Immature natural killer cell (primary cell): Measurements from ENCODE around the gene THUMPD1. TPM values are rescaled to one million over a fixed set of nuclear protein-coding genes. Genes with fewer than 3 reads are reported as not detected.
"Not testable (repeated sequence)": the region's sequence is repeated elsewhere in the genome, so short reads cannot be mapped to it uniquely, and the experiment has no call there.

Experiments used
- DNase-seq, 3 donors: peaks; one replicate each; pipeline ENCODE4 v3.0.0; 2022; ENCODE audit warnings: mixed read lengths in 1 of 3
- H3K27ac Mint-ChIP-seq, 6 donors: one replicate each; pipeline ENCODE4 v1.8.0; 2020; ENCODE audit warnings: mixed read lengths in 6 of 6, mild to moderate bottlenecking in 5 of 6, inconsistent platforms in 4 of 6, moderate library complexity in 3 of 6
- H3K27me3 Mint-ChIP-seq, 3 donors: one replicate each; pipeline ENCODE4 v1.8.0; 2020 to 2021; ENCODE audit warnings: low read depth in 3 of 3, mild to moderate bottlenecking in 3 of 3, mixed read lengths in 3 of 3, moderate library complexity in 3 of 3, inconsistent platforms in 1 of 3
- H3K36me3 Mint-ChIP-seq, 3 donors: one replicate each; pipeline ENCODE4 v1.8.0; 2020; ENCODE audit warnings: mixed read lengths in 3 of 3, inconsistent platforms in 2 of 3, mild to moderate bottlenecking in 2 of 3
- H3K4me1 Mint-ChIP-seq, 2 donors: one replicate each; pipeline ENCODE4 v1.8.0; 2020; ENCODE audit warnings: inconsistent platforms in 2 of 2, mild to moderate bottlenecking in 2 of 2, mixed read lengths in 2 of 2, moderate library complexity in 1 of 2
- H3K4me3 Mint-ChIP-seq, 5 donors: one replicate each; pipeline ENCODE4 v1.8.0; 2020; ENCODE audit warnings: mild to moderate bottlenecking in 5 of 5, mixed read lengths in 5 of 5, inconsistent platforms in 3 of 5, moderate library complexity in 3 of 5
- H3K9me3 Mint-ChIP-seq, 6 donors: one replicate each; pipeline ENCODE4 v1.8.0; 2020; ENCODE audit warnings: mild to moderate bottlenecking in 6 of 6, mixed read lengths in 6 of 6, inconsistent platforms in 4 of 6, moderate library complexity in 3 of 6
- polyA plus RNA-seq, 3 donors: library from polyadenylated mRNA; unstranded; fragments of 300-500 nt; fragmentation: Illumina TruSeq; gene quantifications; one replicate each; pipeline ENCODE4 v1.2.3, GENCODE V29; 2021

THUMPD1 gene
- polyA plus RNA-seq, 3 donors from 2014 or later = 46.4 to 73.0 (median 48.3) TPM

GRCh38 chr16:20743591-20743990 lies 2.0 kb upstream of the THUMPD1 start:
- peaks cover 0 to 15% (median 8%) of the 10 kb centered on the region in 6 donors for H3K9me3 Mint-ChIP-seq
- H3K36me3 Mint-ChIP-seq = peaks cover 0 to 6% (median 6%) of the 10 kb centered on the region in 3 donors
- H3K27me3 Mint-ChIP-seq = peaks cover 5 to 12% (median 8%) of the 10 kb centered on the region in 3 donors
- no peak for DNase-seq
- peaks cover 25 to 29% of the 10 kb centered on the region in 2 donors for H3K4me1 Mint-ChIP-seq
- H3K27ac Mint-ChIP-seq = peak overlapping the region in 1 of 6 donors; percentile 53
- H3K4me3 Mint-ChIP-seq = no peak overlapping the region

- peaks cover 4 to 10% (median 9%) of the 10 kb centered on the region in 3 donors for H3K36me3 Mint-ChIP-seq
- peak overlapping the region; percentile 96 to 98 (median 97) for H3K27ac Mint-ChIP-seq
- H3K27me3 Mint-ChIP-seq = peaks cover 5 to 10% (median 8%) of the 10 kb centered on the region in 3 donors
- DNase-seq = peak; percentile 87 to 91 (median 91)
- peak overlapping the region; percentile 93 to 98 (median 97) for H3K4me3 Mint-ChIP-seq
- H3K4me1 Mint-ChIP-seq = peaks cover 28 to 38% of the 10 kb centered on the region in 2 donors
- no peaks in the 10 kb centered on the region for H3K9me3 Mint-ChIP-seq
Observed at GRCh38 chr16:20740901-20741521, 607 bp downstream of the THUMPD1 start.

DNA sequence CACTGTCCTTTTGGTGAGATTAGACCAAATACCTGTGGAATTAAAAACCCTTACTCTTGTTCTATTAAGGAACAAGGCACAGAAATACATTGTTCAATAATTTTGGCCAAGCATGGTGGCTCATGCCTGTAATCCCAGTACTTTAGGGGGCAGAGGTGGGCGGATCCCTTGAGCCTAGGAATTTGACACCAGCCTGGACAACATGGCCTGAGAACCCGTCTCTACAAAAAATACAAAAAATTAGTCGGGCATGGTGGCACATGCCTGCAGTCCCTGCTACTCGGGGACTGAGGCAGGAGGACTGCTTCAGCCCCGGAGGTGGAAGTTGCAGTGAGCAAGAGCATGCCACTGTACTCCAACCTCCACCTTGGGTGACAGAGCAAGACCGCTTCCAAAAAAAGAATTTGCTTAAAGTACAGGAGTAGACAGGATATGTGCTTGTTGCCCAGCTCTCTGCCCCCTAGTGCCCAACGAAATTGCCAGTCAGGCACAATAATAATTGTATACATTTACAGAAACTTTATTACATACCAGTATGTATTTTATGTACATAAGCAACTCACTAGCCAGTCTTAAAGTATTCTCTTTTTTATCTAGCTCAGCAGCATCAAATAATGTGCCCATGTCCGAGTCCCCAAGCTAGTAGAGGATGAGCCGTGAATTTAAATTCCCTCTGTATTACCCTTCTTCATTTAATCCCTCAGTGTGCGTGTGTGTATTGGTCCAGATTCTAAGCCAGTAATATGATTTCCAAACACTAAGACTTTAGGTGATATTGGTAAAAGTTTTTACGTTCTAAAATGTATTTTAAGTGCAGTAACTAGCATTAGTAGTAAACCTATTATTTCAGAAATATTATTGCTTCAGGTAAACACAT lies 1.4 kb downstream of the THUMPD1 start:
- peaks cover 6 to 16% (median 13%) of the 10 kb centered on the region in 3 donors for H3K36me3 Mint-ChIP-seq
- H3K27ac Mint-ChIP-seq = peak overlapping the region; percentile 96 to 98 (median 97)
- H3K4me3 Mint-ChIP-seq = peak overlapping the region; percentile 93 to 98 (median 97)
- H3K9me3 Mint-ChIP-seq = no peaks in the 10 kb centered on the region
- peak in 2 of 3 donors; percentile 6 to 15 for DNase-seq
- peaks cover 5 to 10% (median 8%) of the 10 kb centered on the region in 3 donors for H3K27me3 Mint-ChIP-seq
- peaks cover 28 to 38% of the 10 kb centered on the region in 2 donors for H3K4me1 Mint-ChIP-seq

DNA sequence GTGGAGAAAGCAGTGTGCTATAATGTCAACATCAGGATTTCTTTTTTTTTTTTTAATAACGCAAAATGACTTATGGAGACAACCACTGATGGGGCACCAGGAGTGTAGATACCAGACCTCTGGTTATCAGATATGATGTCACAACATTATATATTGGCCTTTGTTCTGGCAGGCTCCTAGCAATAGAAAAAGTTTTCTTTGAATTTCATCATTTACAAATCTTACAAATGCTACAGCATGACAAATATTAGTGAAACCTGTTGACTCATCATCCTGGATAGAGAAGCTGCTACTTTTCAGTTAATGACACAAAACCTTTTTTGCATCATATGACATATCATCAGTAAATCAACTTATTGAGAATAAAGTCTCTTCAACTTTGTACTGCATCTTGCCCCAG lies 6.1 kb downstream of the THUMPD1 start:
- Mint-ChIP-seq H3K4me3 (no peak overlapping the region), H3K36me3 (peaks cover 10 to 20% (median 13%) of the 10 kb centered on the region in 3 donors), H3K27ac (no peak overlapping the region), H3K27me3 (no peaks in the 10 kb centered on the region), H3K4me1 (peaks cover 15 to 24% of the 10 kb centered on the region in 2 donors), H3K9me3 (no peaks in the 10 kb centered on the region)
- DNase-seq = no peak

DNA sequence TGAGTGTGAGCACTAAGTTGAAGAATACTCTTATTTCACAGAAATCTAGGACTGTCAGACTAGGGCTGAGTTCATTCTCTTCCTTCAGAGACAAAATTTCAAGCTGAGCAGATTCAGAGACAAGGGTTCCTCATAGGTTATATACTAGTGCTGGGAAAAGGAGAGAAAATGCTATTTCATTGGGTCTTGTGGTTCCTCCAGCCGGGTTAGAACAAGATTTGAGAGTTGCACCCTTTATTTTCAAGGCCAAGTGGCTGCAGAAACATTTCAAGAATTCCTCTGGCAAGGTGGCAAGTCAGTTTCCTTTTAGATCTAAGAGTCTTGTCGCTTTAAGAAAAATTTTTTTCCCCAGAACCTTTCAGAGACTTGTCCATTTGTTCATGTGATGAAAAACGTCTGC lies 6.8 kb downstream of the THUMPD1 start:
- Mint-ChIP-seq H3K27me3 (no peaks in the 10 kb centered on the region), H3K4me3 (no peak overlapping the region), H3K4me1 (peaks cover 8 to 17% of the 10 kb centered on the region in 2 donors), H3K9me3 (no peaks in the 10 kb centered on the region), H3K27ac (no peak overlapping the region), H3K36me3 (peaks cover 10 to 20% (median 13%) of the 10 kb centered on the region in 3 donors)
- DNase-seq = no peak

DNA sequence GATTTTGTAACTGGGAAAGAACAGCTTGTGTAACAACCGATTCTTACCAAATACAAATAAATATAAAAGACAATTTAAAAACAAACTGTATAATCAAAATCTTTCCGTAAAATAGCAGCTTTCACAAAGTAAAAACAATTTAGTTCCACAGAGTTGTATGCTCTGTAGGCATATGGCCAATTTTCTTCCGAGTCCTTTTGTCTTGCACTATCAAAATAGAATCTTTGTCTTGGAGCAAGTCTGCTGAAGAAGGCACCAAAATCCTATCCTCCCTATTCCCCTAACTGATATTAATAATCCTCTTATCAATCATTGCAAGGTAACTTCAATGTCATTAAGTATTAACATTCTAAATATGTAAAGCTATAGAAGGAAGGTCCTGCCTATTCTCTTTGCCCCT lies 7.6 kb downstream of the THUMPD1 start:
- DNase-seq = no peak
- H3K4me1 Mint-ChIP-seq = peaks cover 7 to 14% of the 10 kb centered on the region in 2 donors
- H3K27me3 Mint-ChIP-seq = no peaks in the 10 kb centered on the region
- peaks cover 10 to 20% (median 13%) of the 10 kb centered on the region in 3 donors for H3K36me3 Mint-ChIP-seq
- H3K4me3 Mint-ChIP-seq = no peak overlapping the region
- peak overlapping the region in 1 of 6 donors; percentile 13 for H3K27ac Mint-ChIP-seq
- no peaks in the 10 kb centered on the region for H3K9me3 Mint-ChIP-seq

DNA sequence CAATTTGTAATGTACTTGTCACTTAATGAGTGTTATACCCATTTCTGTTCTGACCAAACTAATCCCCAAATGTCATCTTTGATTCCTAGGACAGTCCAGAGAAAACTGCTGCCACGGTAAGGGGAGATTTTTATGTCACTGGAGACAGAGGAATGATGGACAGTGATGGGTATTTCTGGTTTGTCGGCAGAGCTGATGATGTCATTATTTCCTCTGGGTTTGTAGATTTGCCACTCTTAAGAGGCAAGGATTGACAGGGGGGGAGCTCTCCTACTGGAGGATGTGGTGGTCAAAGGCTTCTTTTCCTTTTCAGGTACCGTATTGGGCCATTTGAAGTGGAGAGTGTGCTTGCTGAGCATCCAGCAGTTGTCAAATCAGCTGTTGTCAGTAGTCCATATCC lies 12.5 kb downstream of the THUMPD1 start:
- no peak overlapping the region for H3K4me3 Mint-ChIP-seq
- H3K9me3 Mint-ChIP-seq = no peaks in the 10 kb centered on the region
- DNase-seq = no peak
- peaks cover 0 to 7% (median 2%) of the 10 kb centered on the region in 3 donors for H3K36me3 Mint-ChIP-seq
- H3K4me1 Mint-ChIP-seq = no peaks in the 10 kb centered on the region
- H3K27me3 Mint-ChIP-seq = no peaks in the 10 kb centered on the region
- H3K27ac Mint-ChIP-seq = no peak overlapping the region

GRCh38 chr16:20727181-20727580 lies 14.4 kb downstream of the THUMPD1 start:
- no peak overlapping the region for H3K27ac Mint-ChIP-seq
- H3K4me3 Mint-ChIP-seq = no peak overlapping the region
- H3K27me3 Mint-ChIP-seq = no peaks in the 10 kb centered on the region
- peaks cover 0 to 5% (median 0%) of the 10 kb centered on the region in 3 donors for H3K36me3 Mint-ChIP-seq
- H3K4me1 Mint-ChIP-seq = no peaks in the 10 kb centered on the region
- DNase-seq = no peak
- no peaks in the 10 kb centered on the region for H3K9me3 Mint-ChIP-seq

- Mint-ChIP-seq H3K9me3 (no peaks in the 10 kb centered on the region), H3K4me1 (no peaks in the 10 kb centered on the region), H3K4me3 (no peak overlapping the region), H3K27me3 (no peaks in the 10 kb centered on the region), H3K36me3 (peaks cover 0 to 5% (median 0%) of the 10 kb centered on the region in 3 donors), H3K27ac (no peak overlapping the region)
- no peak for DNase-seq
Observed at GRCh38 chr16:20726661-20727060, 15.0 kb downstream of the THUMPD1 start.

DNA sequence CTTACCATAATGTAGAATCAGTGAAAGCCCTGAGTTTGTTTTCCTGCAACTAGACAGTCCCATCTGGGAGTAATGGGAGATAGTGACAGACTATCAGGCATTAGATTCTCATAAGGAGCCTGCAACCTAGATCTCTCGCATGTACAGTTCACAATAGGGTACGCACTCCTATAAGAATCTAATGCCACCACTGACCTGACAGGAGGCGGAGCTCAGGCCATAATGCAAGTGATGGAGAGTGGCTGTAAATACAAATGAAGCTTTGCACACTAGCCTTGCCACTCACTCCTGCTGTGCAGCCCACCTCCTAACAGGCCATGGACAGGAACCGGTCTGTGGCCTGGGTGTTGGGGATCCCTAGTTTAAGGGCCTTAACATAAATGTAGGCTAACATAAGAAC lies 21.4 kb downstream of the THUMPD1 start:
- no peak overlapping the region for H3K4me3 Mint-ChIP-seq
- H3K9me3 Mint-ChIP-seq = no peaks in the 10 kb centered on the region
- peaks cover 0 to 7% (median 0%) of the 10 kb centered on the region in 3 donors for H3K36me3 Mint-ChIP-seq
- no peak for DNase-seq
- H3K27ac Mint-ChIP-seq = no peak overlapping the region
- H3K4me1 Mint-ChIP-seq = no peaks in the 10 kb centered on the region
- H3K27me3 Mint-ChIP-seq = no peaks in the 10 kb centered on the region

GRCh38 chr16:20717718-20718117 lies 23.9 kb downstream of the THUMPD1 start:
- not testable (repeated sequence) for H3K9me3 Mint-ChIP-seq, DNase-seq, H3K4me3 Mint-ChIP-seq, H3K27me3 Mint-ChIP-seq, H3K4me1 Mint-ChIP-seq, H3K36me3 Mint-ChIP-seq
- H3K27ac Mint-ChIP-seq = peak overlapping the region in 1 of 6 donors; percentile 36

- Mint-ChIP-seq H3K9me3 (peaks cover 0 to 2% (median 0%) of the 10 kb centered on the region in 6 donors), H3K27ac (no peak overlapping the region), H3K4me3 (no peak overlapping the region), H3K36me3 (no peaks in the 10 kb centered on the region), H3K27me3 (peaks cover 0 to 5% (median 0%) of the 10 kb centered on the region in 3 donors), H3K4me1 (no peaks in the 10 kb centered on the region)
- DNase-seq = no peak
Observed at GRCh38 chr16:20711277-20711911, 30.2 kb downstream of the THUMPD1 start.

DNA sequence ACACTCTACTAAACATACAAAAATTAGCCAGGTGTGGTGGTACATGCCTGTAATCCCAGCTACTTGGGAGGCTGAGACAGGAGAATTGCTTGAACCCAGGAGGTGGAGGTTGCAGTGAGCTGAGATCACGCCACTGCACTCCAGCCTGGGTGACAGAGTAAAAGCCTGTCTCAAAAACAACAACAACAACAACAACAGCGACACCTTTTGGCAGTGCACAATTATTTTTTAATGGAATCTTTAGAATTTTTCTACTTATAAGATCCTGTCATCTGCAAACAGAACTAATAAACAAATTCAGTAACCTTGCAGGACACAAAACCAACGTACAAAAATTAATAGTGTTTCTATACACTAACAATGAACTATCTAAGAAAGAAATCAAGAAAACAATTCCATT lies 33.5 kb downstream of the THUMPD1 start:
- not testable (repeated sequence) for H3K9me3 Mint-ChIP-seq, DNase-seq, H3K27ac Mint-ChIP-seq, H3K27me3 Mint-ChIP-seq, H3K36me3 Mint-ChIP-seq, H3K4me3 Mint-ChIP-seq, H3K4me1 Mint-ChIP-seq

DNA sequence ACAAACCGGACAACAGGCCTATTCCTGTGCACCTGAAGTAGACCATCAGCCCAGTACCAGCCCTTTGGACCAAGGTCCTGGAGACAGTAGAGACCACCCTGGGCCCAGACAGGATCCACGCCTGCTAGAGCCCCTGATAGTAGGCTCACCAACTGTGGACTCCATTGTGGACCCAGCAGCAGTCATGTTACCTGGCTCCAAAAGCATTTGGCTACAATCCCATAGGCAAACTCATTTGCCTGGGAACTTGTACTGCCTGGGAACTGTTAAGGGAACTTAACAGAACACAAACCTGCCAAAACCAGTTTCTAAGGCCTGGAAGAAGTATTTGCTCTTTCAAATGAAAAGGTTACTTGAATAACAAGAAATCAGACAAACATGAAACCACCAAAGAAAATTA lies 34.2 kb downstream of the THUMPD1 start:
- Mint-ChIP-seq H3K4me1 (no peaks in the 10 kb centered on the region), H3K27me3 (peaks cover 0 to 5% (median 0%) of the 10 kb centered on the region in 3 donors), H3K27ac (no peak overlapping the region), H3K9me3 (no peaks in the 10 kb centered on the region), H3K4me3 (no peak overlapping the region), H3K36me3 (peaks cover 0 to 4% (median 1%) of the 10 kb centered on the region in 3 donors)
- DNase-seq = no peak
